HG02852 (cell line): ENCODE data around the gene NEXN.
"Not testable (repeated sequence)": the region's sequence is repeated elsewhere in the genome, so short reads cannot be mapped to it uniquely, and the experiment has no call there.

Experiments
- ATAC-seq: cut with Tn5 transposase; IDR thresholded peaks from one replicate; pipeline ENCODE4 v1.9.1; 2021; ENCODE audit warnings: mild to moderate bottlenecking, moderate library complexity; ENCODE audit not compliant: unreplicated experiment

The NEXN gene

GRCh38 chr1:77958391-77958790, 70.0 kb downstream of the NEXN start:
- no peak for ATAC-seq

GRCh38 chr1:77958850-77959249, 70.4 kb downstream of the NEXN start:
- no peak for ATAC-seq

DNA sequence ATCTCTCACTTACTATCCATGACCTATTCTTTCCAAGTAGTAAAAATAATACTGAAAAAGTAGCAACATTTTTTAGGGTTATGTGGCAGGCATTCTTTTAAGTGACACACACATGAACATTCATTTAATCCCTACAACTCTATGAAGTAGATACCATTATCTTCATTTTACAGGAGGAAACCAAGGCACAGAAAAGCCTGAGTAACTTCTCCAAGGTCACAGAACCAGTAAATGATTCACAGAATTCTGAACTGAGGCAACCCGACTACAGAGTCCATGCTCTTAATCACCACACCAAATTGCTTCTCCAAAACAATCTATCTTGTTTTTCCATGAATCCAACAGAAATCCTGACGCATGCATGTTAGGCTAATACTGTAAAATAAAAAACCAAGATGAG, 73.0 kb downstream of the NEXN start:
- ATAC-seq = no peak

DNA sequence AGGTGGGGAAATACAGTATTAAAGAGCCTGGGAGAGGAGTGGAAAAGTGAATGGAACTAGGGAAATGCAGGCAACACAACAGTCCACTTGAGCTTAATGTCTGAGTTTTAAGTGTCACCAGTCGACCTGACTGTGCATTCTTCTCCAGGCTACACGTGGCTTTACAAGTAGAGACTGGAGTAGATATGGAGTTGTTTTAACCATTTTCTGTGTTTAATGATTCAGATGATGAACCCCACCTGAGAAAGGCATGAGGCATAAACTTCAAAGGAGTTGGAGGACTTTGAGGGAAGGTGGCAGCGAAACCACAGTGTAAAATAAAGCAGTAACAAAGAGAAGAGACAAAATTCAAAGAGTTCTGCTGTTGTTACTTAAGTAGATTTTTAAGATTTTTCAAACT, 77.9 kb downstream of the NEXN start:
- ATAC-seq = no peak

GRCh38 chr1:77970192-77970591, 81.8 kb downstream of the NEXN start:
- no peak for ATAC-seq

- no peak for ATAC-seq
These were observed 83.7 kb downstream of the NEXN start for GRCh38 chr1:77972080-77972479.

DNA sequence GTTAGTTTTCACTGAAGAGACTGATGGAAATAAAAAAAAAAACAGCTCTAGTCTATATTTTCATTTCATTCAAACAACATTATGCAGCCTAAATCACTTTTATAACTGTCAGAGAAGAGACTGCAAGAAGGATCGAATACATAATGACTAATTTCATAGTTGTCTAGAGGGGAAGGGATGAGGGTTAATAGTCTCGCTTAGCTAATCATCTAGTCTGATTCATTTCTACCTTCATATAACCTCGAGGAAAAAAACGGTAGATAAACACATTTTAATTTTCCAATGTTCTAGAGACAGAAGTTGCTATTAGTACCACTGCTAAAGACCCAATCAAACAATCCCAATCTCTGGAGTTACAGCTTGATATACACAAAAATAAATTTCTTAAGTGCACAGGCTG, 87.0 kb downstream of the NEXN start:
- no peak for ATAC-seq

DNA sequence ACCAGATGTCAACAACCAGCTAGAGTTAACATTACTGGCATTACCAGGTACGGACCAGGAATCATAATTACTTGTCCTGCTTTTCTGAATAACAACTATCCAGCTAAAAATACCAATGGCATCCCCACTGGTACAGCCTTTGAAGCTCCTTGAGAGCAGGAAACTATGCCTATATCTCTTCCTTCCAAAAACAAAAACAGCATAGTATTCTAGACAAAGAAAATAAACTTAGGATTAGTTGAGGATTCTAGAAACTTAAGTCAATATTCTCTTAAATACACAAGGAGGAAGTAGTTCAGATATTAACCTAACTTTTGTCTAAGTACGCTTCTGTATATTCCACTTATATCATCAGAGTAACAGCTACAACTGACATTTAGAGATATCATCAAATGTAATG, 87.5 kb downstream of the NEXN start:
- ATAC-seq = no peak

GRCh38 chr1:77976433-77977076, 88.1 kb downstream of the NEXN start:
- no peak for ATAC-seq

- peak; percentile 0 for ATAC-seq
These were observed 89.5 kb downstream of the NEXN start for GRCh38 chr1:77977989-77978292.

GRCh38 chr1:77978293-77978968, 90.0 kb downstream of the NEXN start:
- peak; percentile 71 for ATAC-seq

- peak; percentile 73 for ATAC-seq
These were observed 90.8 kb downstream of the NEXN start, which contains the start of gene FUBP1 for GRCh38 chr1:77978969-77979876. TSS of gene FUBP1 (minus strand) at chr1:77979072. CDS start at chr1:77979004, 68 bp downstream.

GRCh38 chr1:77983352-77983996, 95.0 kb downstream of the NEXN start:
- not testable (repeated sequence) for ATAC-seq

- no peak for ATAC-seq
These were observed 95.6 kb downstream of the NEXN start for GRCh38 chr1:77983997-77984355.

DNA sequence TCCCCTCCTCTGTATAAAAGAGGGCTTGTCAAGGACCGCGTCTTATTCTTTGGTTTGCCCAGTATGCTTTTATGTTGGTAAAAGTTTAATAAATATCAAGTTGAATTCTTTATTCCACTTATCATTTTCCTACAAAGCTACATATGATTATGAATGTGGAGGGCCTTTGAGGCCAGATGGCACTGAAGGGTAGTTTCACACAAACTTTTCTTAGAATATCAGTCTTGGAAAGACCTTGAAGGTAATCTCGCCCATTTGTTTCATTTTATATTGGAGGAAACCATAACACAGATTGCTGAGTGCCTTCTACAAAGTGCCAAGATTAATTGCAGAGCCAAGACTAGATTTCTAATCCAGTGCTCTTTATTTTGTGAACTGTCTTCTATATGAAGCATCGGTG, 96.2 kb downstream of the NEXN start:
- ATAC-seq = no peak

GRCh38 chr1:77986810-77987209, 98.4 kb downstream of the NEXN start:
- no peak for ATAC-seq

DNA sequence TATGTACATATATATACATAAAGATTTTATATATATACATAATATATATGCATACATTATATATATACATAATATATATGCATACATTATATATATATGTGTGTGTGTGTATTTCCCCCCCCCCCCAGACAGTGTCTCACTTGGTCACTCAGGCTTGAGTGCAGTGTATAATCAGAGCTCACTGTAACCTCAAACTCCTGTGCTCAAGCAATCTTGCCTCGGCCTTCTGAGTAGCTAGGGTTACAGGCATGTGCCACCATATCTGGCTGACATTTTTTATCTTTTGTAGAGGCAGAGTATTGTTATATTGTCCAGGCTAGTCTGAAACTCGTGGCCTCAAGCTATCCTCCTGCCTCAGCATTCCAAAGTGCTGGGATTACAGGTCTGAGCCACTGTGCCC, 99.5 kb downstream of the NEXN start:
- ATAC-seq = no peak

- ATAC-seq = no peak
These were observed 101.3 kb downstream of the NEXN start for GRCh38 chr1:77989744-77990143.

DNA sequence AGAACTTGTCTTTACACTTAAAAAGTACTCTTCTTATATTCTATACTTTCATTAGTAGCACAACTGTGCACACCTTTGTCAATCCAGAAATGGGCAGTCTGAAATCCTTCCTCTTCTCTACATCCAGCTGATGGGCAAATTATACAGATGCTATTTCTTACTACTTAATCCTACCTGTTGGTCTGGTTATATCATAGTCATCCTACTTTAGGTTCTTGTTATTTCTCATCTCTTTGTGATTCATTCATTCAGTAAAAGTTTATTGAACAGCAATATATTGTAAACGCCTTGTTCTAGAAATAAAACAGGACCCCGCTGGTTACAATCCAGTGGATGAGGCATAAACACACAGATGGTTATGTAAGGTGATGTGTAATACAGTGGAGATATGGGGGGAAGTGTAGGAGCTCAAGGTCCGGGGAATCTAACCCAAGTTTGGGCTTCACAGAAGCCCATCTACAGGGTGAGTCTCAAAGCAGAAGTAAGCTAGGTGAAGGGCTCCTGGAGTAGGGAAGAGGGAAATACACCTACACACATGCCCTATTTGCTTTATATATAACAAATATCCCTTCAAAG, 102.3 kb downstream of the NEXN start:
- ATAC-seq = no peak

- ATAC-seq = no peak
These were observed 103.2 kb downstream of the NEXN start for GRCh38 chr1:77991638-77992037.
